HCT116 (cell line): ENCODE data around the gene FSTL4. TPM values are rescaled to one million over a fixed set of nuclear protein-coding genes. Genes with fewer than 3 reads are reported as not detected.

Experiments used
- ATAC-seq: fragments of 200-7000 bp; cut with Tn5 transposase; 2 replicates; pipeline ENCODE4 v1.9.1; 2020; ENCODE audit warnings: mild to moderate bottlenecking, moderate library complexity
- BruUV-seq: library from RNA; stranded (reverse); fragments of 400-500 nt; replicated peaks from 2 replicates; lab custom pipeline; 2021; lab: Mats Ljungman, UMichigan
- CTCF ChIA-PET: fragments of 300-600 bp; sonication (Branson Sonifier 250); formaldehyde crosslinking; loops from one replicate; lab custom pipeline; 2021; ENCODE audit warnings: antibody characterized with exemption; lab: Charles Lee
- POLR2A ChIA-PET: fragments of 300-600, 350-600 bp; sonication (Branson Sonifier 250); formaldehyde crosslinking; loops from one replicate; lab custom pipeline; 2021; ENCODE audit warnings: antibody characterized with exemption; lab: Charles Lee
- RAD21 ChIA-PET, 2 experiments: fragments of 300-600 bp; sonication (Branson Sonifier 250); formaldehyde crosslinking; loops; one replicate each; lab custom pipeline; 2023; ENCODE audit warnings: low total read pairs in 2 of 2; ENCODE audit not compliant: uncharacterized antibody in 2 of 2, unreplicated experiment in 2 of 2, low non-redundant PET in 1 of 2; lab: Charles Lee
- DNase-seq: peaks from one replicate; pipeline ENCODE4 v3.0.0-alpha.2; 2010; ENCODE audit warnings: low read depth, low spot score
- H2AFZ ChIP-seq: fragments of 200-600 bp; shearing (Covaris generic), sonication (generic); 2 replicates; pipeline ENCODE4 v1.6.1; 2017; ENCODE audit warnings: low read depth, mixed run types, mixed read lengths, antibody characterized with exemption, low read length; ENCODE audit not compliant: poor library complexity, severe bottlenecking
- H3K27ac ChIP-seq: 2 replicates; pipeline ENCODE4 v1.5.1; 2012; ENCODE audit warnings: low read depth, low read length
- H3K27me3 ChIP-seq: fragments of 200-600 bp; sonication (generic); 2 replicates; pipeline ENCODE4 v1.6.1; 2016; ENCODE audit warnings: mixed run types, low read length, mixed read lengths; ENCODE audit not compliant: insufficient read depth
- H3K36me3 ChIP-seq, 2 experiments: fragments of 200-500 bp in 1 of 2; fragments of 200-600 bp in 1 of 2; sonication (Bioruptor generic) in 1 of 2; sonication (generic) in 1 of 2; 2 replicates each; pipeline versions ENCODE4 v1.5.1 to v1.6.1; 2014 to 2016; ENCODE audit warnings: low read length in 2 of 2, inconsistent platforms in 1 of 2, mixed read lengths in 1 of 2, mixed run types in 1 of 2; ENCODE audit not compliant: insufficient read depth in 2 of 2, control insufficient read depth in 1 of 2
- H3K4me1 ChIP-seq, 2 experiments: fragments of 200-600 bp in 1 of 2; sonication (generic) in 1 of 2; 2 replicates each; pipeline versions ENCODE4 v1.5.1 to v1.6.1; 2012 to 2017; ENCODE audit warnings: low read length in 2 of 2, inconsistent platforms in 1 of 2, mild to moderate bottlenecking in 1 of 2, mixed read lengths in 1 of 2, mixed run types in 1 of 2, moderate library complexity in 1 of 2; ENCODE audit not compliant: insufficient read depth in 2 of 2, control insufficient read depth in 1 of 2
- H3K4me2 ChIP-seq: fragments of 200-600 bp; sonication (generic); 2 replicates; pipeline ENCODE4 v1.6.1; 2017; ENCODE audit warnings: mixed run types, low read length, mixed read lengths
- H3K4me3 ChIP-seq, 2 experiments: fragments of 200-600 bp in 1 of 2; sonication (generic) in 1 of 2; replicated peaks in 1 of 2; 2 replicates each; pipeline ENCODE4 v1.5.1; 2011 to 2016; ENCODE audit warnings: low read length in 2 of 2, control low read depth in 1 of 2, low read depth in 1 of 2, mild to moderate bottlenecking in 1 of 2, mixed read lengths in 1 of 2, mixed run types in 1 of 2
- H3K79me2 ChIP-seq: fragments of 200-600 bp; sonication (generic); 2 replicates; pipeline ENCODE4 v1.6.1; 2017; ENCODE audit warnings: mild to moderate bottlenecking, mixed run types, low read length, moderate library complexity, mixed read lengths; ENCODE audit not compliant: insufficient read depth
- H3K9ac ChIP-seq: fragments of 200-600 bp; sonication (generic); 2 replicates; pipeline ENCODE4 v1.6.1; 2016; ENCODE audit warnings: low read length, mixed read lengths
- H3K9me2 ChIP-seq: fragments of 200-600 bp; sonication (generic), shearing (Covaris generic); 2 replicates; pipeline ENCODE4 v1.6.1; 2017; ENCODE audit warnings: mixed run types, mild to moderate bottlenecking, moderate library complexity; ENCODE audit not compliant: insufficient read depth
- H3K9me3 ChIP-seq, 2 experiments: fragments of 200-500 bp in 1 of 2; fragments of 200-600 bp in 1 of 2; sonication (Bioruptor generic) in 1 of 2; sonication (generic) in 1 of 2; 2 replicates each; pipeline ENCODE4 v1.6.1; 2014 to 2017; ENCODE audit warnings: low read length in 2 of 2, mixed read lengths in 2 of 2, inconsistent platforms in 1 of 2, low read depth in 1 of 2, mild to moderate bottlenecking in 1 of 2, mixed run types in 1 of 2, moderate library complexity in 1 of 2; ENCODE audit not compliant: control insufficient read depth in 1 of 2, insufficient read depth in 1 of 2
- H4K20me1 ChIP-seq: fragments of 200-600 bp; sonication (generic), shearing (Covaris generic); 2 replicates; pipeline ENCODE4 v1.6.1; 2017; ENCODE audit warnings: mixed run types, mild to moderate bottlenecking, moderate library complexity; ENCODE audit not compliant: insufficient read depth
- ZFX ChIP-seq: fragments of 450-650 bp; IDR thresholded peaks from 2 replicates; pipeline ENCODE4 v1.6.1; 2017
- ZNF274 ChIP-seq: fragments of 200-500 bp; sonication (Bioruptor generic); IDR thresholded peaks from 2 replicates; pipeline ENCODE4 v1.6.1; 2014; ENCODE audit warnings: mild to moderate bottlenecking, low read depth, low read length, inconsistent platforms
- intact Hi-C: fragments of 100-400 bp; cut with micrococcal nuclease; formaldehyde crosslinking; loops from 2 replicates; pipeline ENCODE4 v1.10.0; 2022
- total RNA-seq: library from RNA; stranded (reverse); gene quantifications from one replicate; pipeline ENCODE4 v1.2.1, GENCODE V29; 2021; ENCODE audit not compliant: unreplicated experiment
- TF ChIP-seq, protein P1 (sequence below): IDR thresholded peaks from 2 replicates; pipeline ENCODE4 v1.6.1; 2011; ENCODE audit warnings: mild to moderate bottlenecking, low read length, moderate library complexity; ENCODE audit not compliant: insufficient replicate concordance; ENCODE audit errors: extremely low read depth
- TF ChIP-seq, protein P2 (sequence below): IDR thresholded peaks from 2 replicates; pipeline ENCODE4 v1.6.1; 2012

The FSTL4 gene
- total RNA-seq, 1 experiment from 2014 or later = 0.37 TPM

DNA sequence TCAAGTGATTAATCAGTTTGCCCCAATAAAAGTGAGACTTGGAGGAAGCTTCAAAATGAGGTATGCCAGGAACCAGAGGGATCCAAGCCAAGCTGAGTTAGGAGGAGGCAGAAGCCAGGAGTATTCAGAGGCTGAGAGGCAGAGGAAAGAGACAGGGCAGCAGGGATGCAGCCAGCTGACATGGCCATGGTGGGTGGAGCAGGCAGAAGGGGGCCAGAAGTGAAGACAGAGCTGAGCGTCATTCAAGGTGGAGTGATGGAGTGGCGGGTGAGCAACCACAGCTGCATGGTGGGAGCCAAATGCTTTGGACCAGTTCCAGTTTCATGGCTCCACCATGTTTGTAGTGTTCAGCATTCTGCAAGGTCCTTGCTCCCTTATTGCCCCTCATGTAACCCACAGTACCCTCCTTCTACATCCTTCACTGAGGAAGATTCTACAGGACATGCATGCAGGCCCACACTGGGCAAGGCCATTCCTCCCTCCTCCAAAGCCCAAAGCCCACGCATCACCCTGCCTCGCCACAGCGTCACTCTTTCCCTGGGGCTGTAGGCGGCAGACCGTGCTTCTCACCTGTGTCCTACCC lies 100.6 kb downstream of the FSTL4 start (continued):
- TF ChIP-seq, protein P1, sequence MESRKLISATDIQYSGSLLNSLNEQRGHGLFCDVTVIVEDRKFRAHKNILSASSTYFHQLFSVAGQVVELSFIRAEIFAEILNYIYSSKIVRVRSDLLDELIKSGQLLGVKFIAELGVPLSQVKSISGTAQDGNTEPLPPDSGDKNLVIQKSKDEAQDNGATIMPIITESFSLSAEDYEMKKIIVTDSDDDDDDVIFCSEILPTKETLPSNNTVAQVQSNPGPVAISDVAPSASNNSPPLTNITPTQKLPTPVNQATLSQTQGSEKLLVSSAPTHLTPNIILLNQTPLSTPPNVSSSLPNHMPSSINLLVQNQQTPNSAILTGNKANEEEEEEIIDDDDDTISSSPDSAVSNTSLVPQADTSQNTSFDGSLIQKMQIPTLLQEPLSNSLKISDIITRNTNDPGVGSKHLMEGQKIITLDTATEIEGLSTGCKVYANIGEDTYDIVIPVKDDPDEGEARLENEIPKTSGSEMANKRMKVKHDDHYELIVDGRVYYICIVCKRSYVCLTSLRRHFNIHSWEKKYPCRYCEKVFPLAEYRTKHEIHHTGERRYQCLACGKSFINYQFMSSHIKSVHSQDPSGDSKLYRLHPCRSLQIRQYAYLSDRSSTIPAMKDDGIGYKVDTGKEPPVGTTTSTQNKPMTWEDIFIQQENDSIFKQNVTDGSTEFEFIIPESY = no peak

DNA sequence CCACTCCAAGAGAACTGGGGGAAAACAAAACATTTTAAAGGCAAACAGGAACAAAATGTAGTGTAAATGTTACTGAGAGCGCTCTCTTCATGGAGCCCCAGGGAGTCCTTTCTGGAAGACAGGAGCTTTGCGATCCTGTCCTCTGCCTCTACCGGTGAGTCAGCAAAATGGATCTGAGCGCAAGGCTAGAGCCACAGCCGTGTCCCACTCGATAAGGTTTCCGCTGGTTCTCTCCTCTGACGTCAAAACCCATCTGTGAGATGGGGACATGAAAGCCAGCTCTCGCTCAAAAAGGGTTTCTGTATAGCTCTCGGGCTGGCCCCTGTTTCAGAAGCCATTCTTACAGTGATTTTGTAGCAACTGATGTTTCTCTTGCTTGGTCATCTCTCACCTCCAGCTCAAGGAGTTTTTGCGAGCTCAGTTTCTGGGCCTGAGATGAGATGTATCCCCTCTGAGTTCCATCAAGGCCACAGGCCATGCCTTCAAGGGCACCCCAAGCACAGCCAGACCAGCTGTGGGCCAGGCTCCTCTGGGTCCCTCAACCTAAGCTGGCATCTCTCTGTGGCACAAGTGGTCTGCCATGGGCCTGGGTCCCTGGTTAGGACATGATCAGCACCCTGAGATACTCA lies 101.6 kb downstream of the FSTL4 start:
- Histone ChIP-seq H3K36me3 (no peaks in the 10 kb centered on the region), H2AFZ (no peak overlapping the region), H3K9ac (no peak overlapping the region), H4K20me1 (no peaks in the 10 kb centered on the region), H3K4me2 (no peak overlapping the region), H3K27me3 (peaks cover 5% of the 10 kb centered on the region; the same call in 1 of the 2 replicates), H3K4me1 (no peaks in the 10 kb centered on the region), H3K9me3 (no peaks in the 10 kb centered on the region), H3K79me2 (no peaks in the 10 kb centered on the region), H3K27ac (no peak overlapping the region)
- no TSS peak for BruUV-seq
- DNase-seq = no peak
- no peak for TF ChIP-seq ZNF274
- TF ChIP-seq ZFX = no peak
- TF ChIP-seq, protein P2, sequence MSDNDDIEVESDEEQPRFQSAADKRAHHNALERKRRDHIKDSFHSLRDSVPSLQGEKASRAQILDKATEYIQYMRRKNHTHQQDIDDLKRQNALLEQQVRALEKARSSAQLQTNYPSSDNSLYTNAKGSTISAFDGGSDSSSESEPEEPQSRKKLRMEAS = no peak
- TF ChIP-seq, all 23 proteins: peak for 0
- no peak overlapping the region for H3K4me3 ChIP-seq
- intact Hi-C loops = no loop called here
- RAD21 ChIA-PET = no interaction called here
- ATAC-seq = no peak
- H3K9me2 ChIP-seq = no peaks in the 10 kb centered on the region
- CTCF ChIA-PET = no interaction called here
- POLR2A ChIA-PET = no interaction called here
